ENCODE measurements around the gene MBNL1. TPM values are rescaled to one million over a fixed set of nuclear protein-coding genes. Genes with fewer than 3 reads are reported as not detected.

The MBNL1 gene
- total and polyA plus RNA-seq, 8 donors = 25.7 to 379 (median 155) TPM

GRCh38 chr3:152289708-152290107 is 21.0 kb downstream of the MBNL1 start:
- Histone ChIP-seq H3K4me1 (peaks cover 20 to 90% (median 52%) of the 10 kb centered on the region in 4 donors), H3K36me3 (no peaks in the 10 kb centered on the region), H3K27me3 (no peaks in the 10 kb centered on the region), H3K4me3 (no peak overlapping the region), H3K9me3 (no peaks in the 10 kb centered on the region), H3K27ac (no peak overlapping the region)
- no peak for TF ChIP-seq EP300 (IDR thresholded peaks at IDR 0.05)
- no peak for TF ChIP-seq CTCF (IDR thresholded peaks at IDR 0.05)
- no peak for TF ChIP-seq POLR2AphosphoS5 (IDR thresholded peaks at IDR 0.05)
- no peak for TF ChIP-seq POLR2A (IDR thresholded peaks at IDR 0.05)
- 84 to 92% (median 89%) methylated on average over 3 of the region's 3 CpGs for WGBS, 5 donors
- DNase-seq = no peak
- intact Hi-C loops (cut with DNase I; ENCODE audit: low total_unique reads) = no loop called here

- Histone ChIP-seq H3K9me3 (no peaks in the 10 kb centered on the region), H3K4me3 (no peak overlapping the region), H3K27me3 (no peaks in the 10 kb centered on the region), H3K27ac (no peak overlapping the region), H3K36me3 (no peaks in the 10 kb centered on the region), H3K4me1 (peaks cover 19 to 92% (median 53%) of the 10 kb centered on the region in 4 donors)
- intact Hi-C loops (cut with DNase I; ENCODE audit: low total_unique reads) = no loop called here
- DNase-seq = no peak
- TF ChIP-seq EP300 (IDR thresholded peaks at IDR 0.05) = no peak
- no peak for TF ChIP-seq POLR2AphosphoS5 (IDR thresholded peaks at IDR 0.05)
- no peak for TF ChIP-seq POLR2A (IDR thresholded peaks at IDR 0.05)
Observed at GRCh38 chr3:152290374-152290773, 21.6 kb downstream of the MBNL1 start.

GRCh38 chr3:152291238-152291637 is 22.5 kb downstream of the MBNL1 start:
- Histone ChIP-seq H3K36me3 (no peaks in the 10 kb centered on the region), H3K4me3 (no peak overlapping the region), H3K4me1 (peaks cover 28 to 96% (median 61%) of the 10 kb centered on the region in 4 donors), H3K9me3 (no peaks in the 10 kb centered on the region), H3K27me3 (no peaks in the 10 kb centered on the region), H3K27ac (no peak overlapping the region)
- 75 to 85% (median 80%) methylated on average over 5 of the region's 5 CpGs for WGBS, 5 donors
- no peak for TF ChIP-seq CTCF (IDR thresholded peaks at IDR 0.05)
- TF ChIP-seq POLR2AphosphoS5 (IDR thresholded peaks at IDR 0.05) = no peak
- TF ChIP-seq EP300 (IDR thresholded peaks at IDR 0.05) = no peak
- no peak for TF ChIP-seq POLR2A (IDR thresholded peaks at IDR 0.05)
- intact Hi-C loops (cut with DNase I; ENCODE audit: low total_unique reads) = no loop called here
- DNase-seq = no peak

- no peaks in the 10 kb centered on the region for H3K9me3 ChIP-seq
- 52 to 62% (median 60%) methylated on average over 4 of the region's 4 CpGs for WGBS, 5 donors
- intact Hi-C loops (cut with DNase I; ENCODE audit: low total_unique reads) = no loop called here
- no peak for DNase-seq
- no peaks in the 10 kb centered on the region for H3K36me3 ChIP-seq
- no peak overlapping the region for H3K4me3 ChIP-seq
- H3K4me1 ChIP-seq = peaks cover 30 to 99% (median 63%) of the 10 kb centered on the region in 4 donors
- no peaks in the 10 kb centered on the region for H3K27me3 ChIP-seq
- no peak for TF ChIP-seq POLR2A (IDR thresholded peaks at IDR 0.05)
- no peak for TF ChIP-seq EP300 (IDR thresholded peaks at IDR 0.05)
- no peak for TF ChIP-seq POLR2AphosphoS5 (IDR thresholded peaks at IDR 0.05)
- no peak for TF ChIP-seq CTCF (IDR thresholded peaks at IDR 0.05)
- peak overlapping the region in 1 of 5 donors; percentile 16 for H3K27ac ChIP-seq
Observed at GRCh38 chr3:152291649-152292066, 22.9 kb downstream of the MBNL1 start.

- intact Hi-C loops (cut with DNase I; ENCODE audit: low total_unique reads) = no loop called here
- H3K27ac ChIP-seq = peak overlapping the region in 1 of 5 donors; percentile 19
- no peaks in the 10 kb centered on the region for H3K27me3 ChIP-seq
- H3K4me3 ChIP-seq = no peak overlapping the region
- H3K9me3 ChIP-seq = no peaks in the 10 kb centered on the region
- no peak for DNase-seq
- H3K4me1 ChIP-seq = peaks cover 30 to 99% (median 63%) of the 10 kb centered on the region in 4 donors
- WGBS, 5 donors = 30 to 49% (median 42%) methylated on average over 3 of the region's 3 CpGs
- no peaks in the 10 kb centered on the region for H3K36me3 ChIP-seq
- TF ChIP-seq EP300 (IDR thresholded peaks at IDR 0.05) (no peak), POLR2A (IDR thresholded peaks at IDR 0.05) (no peak), CTCF (IDR thresholded peaks at IDR 0.05) (no peak), POLR2AphosphoS5 (IDR thresholded peaks at IDR 0.05) (no peak)
Observed at GRCh38 chr3:152292366-152292765, 23.6 kb downstream of the MBNL1 start.
